Osteoblast (primary cell): ENCODE results near the gene BCL11B. TPM values are rescaled to one million over a fixed set of nuclear protein-coding genes. Genes with fewer than 3 reads are reported as not detected.

Experiments
- DNase-seq: peaks from one replicate; pipeline ENCODE4 v3.0.0; 2011; ENCODE audit warnings: low spot score, mixed read lengths; ENCODE audit not compliant: insufficient read length; ENCODE audit errors: missing footprints
- H2AFZ ChIP-seq: 2 replicates; pipeline ENCODE4 v1.6.0; 2011; ENCODE audit warnings: mild to moderate bottlenecking, low read length
- H3K27ac ChIP-seq: 2 replicates; pipeline ENCODE4 v1.5.1; 2011; ENCODE audit warnings: mild to moderate bottlenecking, low read depth, low read length, moderate library complexity
- H3K27me3 ChIP-seq: 2 replicates; pipeline ENCODE4 v1.6.0; 2012; ENCODE audit warnings: mild to moderate bottlenecking, control low read depth, inconsistent platforms, low read length, moderate library complexity; ENCODE audit not compliant: insufficient read depth
- H3K36me3 ChIP-seq: 2 replicates; pipeline ENCODE4 v1.5.1; 2011; ENCODE audit warnings: mild to moderate bottlenecking, low read length, control low read depth, moderate library complexity; ENCODE audit not compliant: insufficient read depth
- H3K4me1 ChIP-seq: 2 replicates; pipeline ENCODE4 v1.5.1; 2011; ENCODE audit warnings: mild to moderate bottlenecking, low read length, control low read depth, moderate library complexity; ENCODE audit not compliant: insufficient read depth
- H3K4me2 ChIP-seq: 2 replicates; pipeline ENCODE4 v1.6.0; 2011; ENCODE audit warnings: mild to moderate bottlenecking, low read length; ENCODE audit not compliant: insufficient read depth
- H3K4me3 ChIP-seq: fragments of 200-600 bp; sonication (generic); 3 replicates; pipeline ENCODE4 v1.5.1; 2012; ENCODE audit warnings: mild to moderate bottlenecking, low read length, inconsistent platforms; ENCODE audit not compliant: insufficient read depth
- H3K79me2 ChIP-seq: 2 replicates; pipeline ENCODE4 v1.6.0; 2012; ENCODE audit warnings: mild to moderate bottlenecking, low read length, control low read depth, inconsistent platforms; ENCODE audit not compliant: insufficient read depth
- H3K9me3 ChIP-seq: 2 replicates; pipeline ENCODE4 v1.5.1; 2011; ENCODE audit warnings: low read depth, low read length, control low read depth
- H4K20me1 ChIP-seq: 2 replicates; pipeline ENCODE4 v1.6.0; 2012; ENCODE audit warnings: mild to moderate bottlenecking, low read length, control low read depth; ENCODE audit not compliant: insufficient read depth
- total RNA-seq: library from RNA; depleted of rRNA; stranded (reverse); fragments of >200 nt; gene quantifications from 2 replicates; pipeline ENCODE4 v1.2.3, GENCODE V29; 2012
- TF ChIP-seq, protein P1 (sequence below): IDR thresholded peaks from 2 replicates; pipeline ENCODE4 v1.5.1; 2011; ENCODE audit warnings: mild to moderate bottlenecking, low read depth, low read length, moderate library complexity; ENCODE audit errors: extremely low read depth

The BCL11B gene
- total RNA-seq, 1 donor: 0.36 TPM

- Histone ChIP-seq H3K36me3 (no peaks in the 10 kb centered on the region), H2AFZ (no peak overlapping the region), H3K79me2 (no peaks in the 10 kb centered on the region), H3K4me3 (no peak overlapping the region), H3K27me3 (no peaks in the 10 kb centered on the region), H3K27ac (no peak overlapping the region), H3K9me3 (peaks cover 2% of the 10 kb centered on the region), H3K4me2 (no peak overlapping the region), H3K4me1 (no peaks in the 10 kb centered on the region), H4K20me1 (no peaks in the 10 kb centered on the region)
- DNase-seq: no peak
- TF ChIP-seq, protein P1, sequence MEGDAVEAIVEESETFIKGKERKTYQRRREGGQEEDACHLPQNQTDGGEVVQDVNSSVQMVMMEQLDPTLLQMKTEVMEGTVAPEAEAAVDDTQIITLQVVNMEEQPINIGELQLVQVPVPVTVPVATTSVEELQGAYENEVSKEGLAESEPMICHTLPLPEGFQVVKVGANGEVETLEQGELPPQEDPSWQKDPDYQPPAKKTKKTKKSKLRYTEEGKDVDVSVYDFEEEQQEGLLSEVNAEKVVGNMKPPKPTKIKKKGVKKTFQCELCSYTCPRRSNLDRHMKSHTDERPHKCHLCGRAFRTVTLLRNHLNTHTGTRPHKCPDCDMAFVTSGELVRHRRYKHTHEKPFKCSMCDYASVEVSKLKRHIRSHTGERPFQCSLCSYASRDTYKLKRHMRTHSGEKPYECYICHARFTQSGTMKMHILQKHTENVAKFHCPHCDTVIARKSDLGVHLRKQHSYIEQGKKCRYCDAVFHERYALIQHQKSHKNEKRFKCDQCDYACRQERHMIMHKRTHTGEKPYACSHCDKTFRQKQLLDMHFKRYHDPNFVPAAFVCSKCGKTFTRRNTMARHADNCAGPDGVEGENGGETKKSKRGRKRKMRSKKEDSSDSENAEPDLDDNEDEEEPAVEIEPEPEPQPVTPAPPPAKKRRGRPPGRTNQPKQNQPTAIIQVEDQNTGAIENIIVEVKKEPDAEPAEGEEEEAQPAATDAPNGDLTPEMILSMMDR: no peak
Observed at GRCh38 chr14:99233222-99234035, 38.6 kb downstream of the BCL11B start.

DNA sequence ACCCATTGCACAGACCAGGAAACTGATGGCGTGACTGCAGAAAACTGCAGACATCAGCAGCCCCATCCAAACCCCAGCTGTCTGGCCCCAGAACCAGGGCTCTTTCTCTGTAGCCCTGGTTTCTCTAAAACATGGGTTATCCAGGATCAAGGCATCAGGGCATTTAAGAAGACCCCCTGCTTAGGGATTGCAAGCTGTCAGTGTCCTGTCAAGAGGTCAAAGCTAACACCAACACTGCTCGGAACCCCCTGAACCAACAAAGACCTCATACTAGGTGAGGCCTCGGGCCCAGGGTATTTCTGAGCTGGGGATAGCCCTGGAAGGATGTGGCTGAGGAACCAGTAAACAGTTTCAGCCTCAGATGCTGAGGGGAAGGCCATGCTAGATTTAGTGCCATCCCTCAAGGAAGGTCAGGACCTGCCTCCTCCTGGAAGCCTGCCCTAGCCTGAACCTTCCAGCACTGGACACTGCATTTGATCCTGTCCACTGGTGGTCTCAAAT is 39.2 kb downstream of the BCL11B start:
- peaks cover 2% of the 10 kb centered on the region for H3K9me3 ChIP-seq
- H2AFZ ChIP-seq: no peak overlapping the region
- no peak overlapping the region for H3K4me3 ChIP-seq
- no peak for DNase-seq
- H3K27ac ChIP-seq: no peak overlapping the region
- H3K79me2 ChIP-seq: no peaks in the 10 kb centered on the region
- TF ChIP-seq, protein P1: no peak
- H3K4me1 ChIP-seq: no peaks in the 10 kb centered on the region
- H3K4me2 ChIP-seq: no peak overlapping the region
- H3K27me3 ChIP-seq: no peaks in the 10 kb centered on the region
- no peaks in the 10 kb centered on the region for H3K36me3 ChIP-seq
- H4K20me1 ChIP-seq: no peaks in the 10 kb centered on the region

- Histone ChIP-seq H3K79me2 (no peaks in the 10 kb centered on the region), H3K27ac (no peak overlapping the region), H3K4me3 (no peak overlapping the region), H3K36me3 (no peaks in the 10 kb centered on the region), H4K20me1 (no peaks in the 10 kb centered on the region), H3K4me1 (no peaks in the 10 kb centered on the region), H3K4me2 (no peak overlapping the region), H3K9me3 (peaks cover 2% of the 10 kb centered on the region), H2AFZ (no peak overlapping the region), H3K27me3 (no peaks in the 10 kb centered on the region)
- TF ChIP-seq, protein P1: no peak
- DNase-seq: no peak
Observed at GRCh38 chr14:99231850-99232713, 39.9 kb downstream of the BCL11B start.
